ENCODE data around the gene ATF6.
"Not testable (repeated sequence)": the region's sequence is repeated elsewhere in the genome, so short reads cannot be mapped to it uniquely, and the experiment has no call there.

ATF6 gene

GRCh38 chr1:161781995-161782394 is 15.9 kb downstream of the ATF6 start:
- DNase-seq (ENCODE audit: low spot score), result no peak

- no peak for DNase-seq (ENCODE audit: low spot score)
Measured at GRCh38 chr1:161782886-161783285, 16.8 kb downstream of the ATF6 start.

GRCh38 chr1:161784968-161785367 is 18.8 kb downstream of the ATF6 start:
- no peak for DNase-seq (ENCODE audit: low spot score)

GRCh38 chr1:161787355-161787754 is 21.2 kb downstream of the ATF6 start:
- DNase-seq (ENCODE audit: low spot score), result no peak

- DNase-seq (ENCODE audit: low spot score), result no peak
Measured at GRCh38 chr1:161790587-161791317, 24.6 kb downstream of the ATF6 start.

GRCh38 chr1:161791904-161792655 is 26.0 kb downstream of the ATF6 start:
- DNase-seq (ENCODE audit: low spot score), result no peak

GRCh38 chr1:161792740-161793139 is 26.6 kb downstream of the ATF6 start:
- peak; percentile 50 for DNase-seq (ENCODE audit: low spot score)

GRCh38 chr1:161799792-161800191 is 33.7 kb downstream of the ATF6 start:
- DNase-seq (ENCODE audit: low spot score), result no peak

GRCh38 chr1:161801955-161802354 is 35.8 kb downstream of the ATF6 start:
- no peak for DNase-seq (ENCODE audit: low spot score)

- DNase-seq (ENCODE audit: low spot score), result no peak
Measured at GRCh38 chr1:161803181-161803580, 37.1 kb downstream of the ATF6 start.

GRCh38 chr1:161805399-161806197 is 39.5 kb downstream of the ATF6 start:
- DNase-seq (ENCODE audit: low spot score), result no peak

- DNase-seq (ENCODE audit: low spot score), result not testable (repeated sequence)
Measured at GRCh38 chr1:161809202-161809601, 43.1 kb downstream of the ATF6 start.

GRCh38 chr1:161809656-161810055 is 43.5 kb downstream of the ATF6 start:
- DNase-seq (ENCODE audit: low spot score), result not testable (repeated sequence)

GRCh38 chr1:161810780-161811179 is 44.7 kb downstream of the ATF6 start:
- DNase-seq (ENCODE audit: low spot score), result no peak

- DNase-seq (ENCODE audit: low spot score), result no peak
Measured at GRCh38 chr1:161816201-161816600, 50.1 kb downstream of the ATF6 start.

GRCh38 chr1:161817176-161817730 is 51.1 kb downstream of the ATF6 start:
- DNase-seq (ENCODE audit: low spot score), result no peak

- DNase-seq (ENCODE audit: low spot score), result no peak
Measured at GRCh38 chr1:161820914-161821313, 54.8 kb downstream of the ATF6 start.

GRCh38 chr1:161824618-161825017 is 58.5 kb downstream of the ATF6 start:
- DNase-seq (ENCODE audit: low spot score), result no peak

GRCh38 chr1:161825831-161826230 is 59.7 kb downstream of the ATF6 start:
- no peak for DNase-seq (ENCODE audit: low spot score)

GRCh38 chr1:161826478-161826877 is 60.4 kb downstream of the ATF6 start:
- DNase-seq (ENCODE audit: low spot score), result no peak

- DNase-seq (ENCODE audit: low spot score), result no peak
Measured at GRCh38 chr1:161827786-161828185, 61.7 kb downstream of the ATF6 start.

- not testable (repeated sequence) for DNase-seq (ENCODE audit: low spot score)
Measured at GRCh38 chr1:161832299-161832907, 66.3 kb downstream of the ATF6 start.

All from D341Med (cell line).